GM19468 (cell line): Measurements from ENCODE around the gene HNRNPD.
"Not testable (repeated sequence)": the region's sequence is repeated elsewhere in the genome, so short reads cannot be mapped to it uniquely, and the experiment has no call there.

Experiments used
- ATAC-seq: cut with Tn5 transposase; IDR thresholded peaks from one replicate; pipeline ENCODE4 v1.9.1; 2021; ENCODE audit warnings: mild to moderate bottlenecking, moderate library complexity, moderate number of reproducible peaks; ENCODE audit not compliant: unreplicated experiment; ENCODE audit errors: extremely low read depth

HNRNPD gene

DNA sequence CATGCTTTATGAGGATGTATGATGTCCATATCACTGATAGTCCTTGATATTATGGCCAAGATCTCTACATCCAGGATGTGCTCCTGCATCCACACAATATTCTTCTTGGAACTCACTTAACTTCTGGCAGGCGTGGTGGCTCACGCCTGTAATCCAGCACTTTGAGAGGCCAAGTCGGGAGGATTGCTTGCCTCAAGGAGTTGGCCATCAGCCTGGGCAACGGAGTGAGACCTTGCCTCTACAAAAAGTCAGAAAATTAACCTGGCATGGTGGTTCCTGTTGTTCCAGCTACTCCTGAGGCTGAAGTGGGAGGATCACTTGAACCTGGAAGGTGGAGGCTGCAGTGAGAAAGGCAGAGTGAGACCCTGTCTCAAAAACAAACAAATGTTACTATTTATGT is 2.3 kb upstream of the HNRNPD start:
- no peak for ATAC-seq

- ATAC-seq = no peak
These were observed 340 bp downstream of the HNRNPD start for GRCh38 chr4:82373486-82373815.

GRCh38 chr4:82372517-82373485 is 990 bp downstream of the HNRNPD start:
- no peak for ATAC-seq

DNA sequence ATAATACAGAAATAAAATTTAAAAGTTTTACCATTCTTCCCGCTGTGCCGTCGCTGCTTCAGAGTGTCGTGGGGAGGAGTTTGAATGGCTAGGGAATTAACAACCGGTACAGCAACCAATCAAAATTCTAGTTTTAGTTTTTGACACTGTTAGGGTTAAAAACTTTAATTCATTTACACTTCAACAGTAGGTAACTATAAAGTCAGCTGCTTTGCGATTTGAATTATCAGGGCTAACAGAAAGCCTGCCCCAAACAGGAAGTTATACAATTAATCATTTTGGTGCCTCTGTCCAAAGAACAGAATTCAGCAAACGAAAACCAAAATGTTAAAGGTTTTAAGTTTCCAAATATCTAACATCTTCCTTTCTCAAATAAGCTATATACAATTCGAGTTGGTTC is 2.3 kb downstream of the HNRNPD start:
- ATAC-seq = no peak

GRCh38 chr4:82367438-82368097 is 6.2 kb downstream of the HNRNPD start:
- no peak for ATAC-seq

DNA sequence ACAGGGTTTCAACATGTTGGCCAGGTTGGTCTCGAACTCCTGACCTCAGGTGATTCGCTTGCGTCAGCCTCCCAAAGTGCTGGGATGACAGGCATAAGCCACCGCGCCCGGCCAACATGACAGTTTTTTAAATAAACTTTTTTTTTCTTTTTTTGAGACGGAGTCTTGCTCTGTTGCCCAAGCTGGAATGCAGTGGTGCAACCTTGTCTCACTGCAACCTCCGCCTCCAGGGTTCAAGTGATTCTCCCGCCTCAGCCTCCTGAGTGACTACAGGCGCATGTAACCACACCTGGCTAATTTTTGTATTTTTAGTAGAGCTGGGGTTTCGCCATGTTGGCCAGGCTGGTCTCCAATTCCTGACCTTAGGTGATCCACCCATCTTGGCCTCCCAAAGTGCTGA is 7.4 kb downstream of the HNRNPD start:
- not testable (repeated sequence) for ATAC-seq

DNA sequence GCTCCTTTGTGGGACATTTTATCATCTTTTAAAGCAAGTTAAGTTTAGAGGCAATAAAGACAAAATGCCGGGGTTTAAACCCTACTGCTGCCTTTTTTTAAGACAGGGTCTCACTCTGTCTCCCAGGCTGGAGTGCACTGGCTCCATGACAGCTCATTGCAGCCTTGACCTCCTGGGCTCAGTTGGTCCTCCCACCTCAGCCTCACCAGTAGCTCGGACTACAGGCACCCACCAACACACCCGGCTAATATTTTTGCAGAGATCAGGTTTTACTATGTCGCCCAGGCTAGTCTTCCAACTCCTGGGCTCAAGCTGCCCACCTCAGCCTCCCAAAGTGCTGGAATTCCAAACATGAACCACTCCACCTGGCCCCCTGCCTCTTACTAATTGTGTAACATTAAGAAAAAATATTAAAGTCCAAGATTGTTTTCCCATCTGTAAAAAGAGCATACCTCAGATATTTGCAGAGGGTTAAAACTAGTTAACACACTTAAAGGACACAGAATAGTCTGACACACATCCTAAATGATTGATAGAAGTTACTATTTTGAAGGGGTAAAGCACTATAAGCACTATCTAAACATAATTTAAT is 9.8 kb downstream of the HNRNPD start:
- no peak for ATAC-seq

GRCh38 chr4:82362565-82362964 is 11.2 kb downstream of the HNRNPD start:
- no peak for ATAC-seq

DNA sequence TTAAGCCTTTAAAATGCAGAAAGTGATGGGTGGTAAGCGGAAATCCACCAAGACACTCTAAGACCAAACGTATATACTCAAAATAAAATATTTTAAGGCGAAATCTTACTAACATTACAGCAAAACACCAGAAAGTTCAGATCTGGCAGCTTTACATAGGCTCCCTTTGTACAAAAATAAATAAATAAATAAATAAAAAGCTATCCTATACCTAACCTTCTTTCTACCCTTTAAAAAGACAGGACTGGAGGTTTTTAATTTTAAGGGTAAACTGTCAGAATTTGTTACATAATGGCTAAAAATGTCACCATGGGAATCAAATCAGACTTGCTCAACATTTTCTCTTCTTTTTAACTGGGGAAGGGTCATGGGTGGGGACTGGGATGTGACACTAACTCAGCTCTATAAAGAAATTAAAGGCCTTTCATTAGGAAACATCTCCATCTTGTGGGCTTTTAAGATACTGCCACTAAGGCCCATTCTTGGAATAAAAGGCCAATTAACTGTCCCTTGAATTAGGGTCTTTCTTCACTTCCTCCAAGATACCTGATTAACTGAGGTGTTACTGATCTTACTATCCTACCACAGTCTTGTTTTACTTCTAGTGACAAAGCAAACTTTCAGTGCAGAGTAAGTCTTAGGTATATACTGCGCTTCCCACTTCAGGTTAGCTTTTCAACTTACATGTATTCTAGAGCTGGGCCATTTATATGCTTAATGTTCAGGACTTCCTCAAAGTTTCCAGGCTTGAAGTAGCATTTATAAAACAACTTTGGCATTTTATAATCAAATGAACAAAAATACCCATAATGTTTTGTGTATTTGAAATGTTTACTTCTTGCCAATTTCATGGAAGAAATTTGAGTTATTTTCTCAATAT is 13.3 kb downstream of the HNRNPD start:
- no peak for ATAC-seq

DNA sequence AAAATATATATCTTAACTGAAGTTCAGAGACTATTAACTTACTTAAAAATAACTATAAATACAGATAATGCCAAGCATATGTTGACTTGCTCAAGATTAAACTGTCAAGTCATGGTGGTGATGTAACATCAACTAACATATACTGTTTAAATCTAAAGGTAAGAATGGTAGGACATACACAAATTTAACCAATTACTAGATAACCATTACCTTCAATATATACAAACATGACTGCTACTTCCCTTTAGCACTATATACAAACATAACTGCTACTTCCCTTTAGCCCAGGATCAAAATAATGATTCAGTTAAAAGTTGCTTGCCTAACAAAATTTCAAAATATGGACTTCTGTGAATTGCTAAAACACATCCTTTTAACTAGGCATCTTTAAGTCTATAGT is 14.9 kb downstream of the HNRNPD start:
- no peak for ATAC-seq

DNA sequence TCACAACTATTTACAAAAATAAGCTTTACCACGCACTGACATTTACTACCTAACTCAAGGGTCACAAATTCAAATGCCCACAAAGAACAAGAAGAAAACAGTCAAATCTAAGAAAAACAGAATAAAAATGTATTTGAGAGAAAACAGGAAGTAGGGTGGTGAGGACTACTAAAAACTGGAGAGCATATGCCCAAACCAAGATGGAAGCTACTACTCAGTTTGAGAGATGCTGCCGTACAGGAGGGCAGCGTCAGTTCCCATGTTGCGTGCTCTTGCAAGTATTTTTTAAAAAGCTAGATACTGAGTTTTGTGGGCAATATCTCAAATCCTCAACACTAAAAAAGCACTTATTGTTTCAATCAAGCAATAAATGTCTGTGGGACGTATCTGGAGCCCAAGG is 16.2 kb downstream of the HNRNPD start:
- no peak for ATAC-seq

DNA sequence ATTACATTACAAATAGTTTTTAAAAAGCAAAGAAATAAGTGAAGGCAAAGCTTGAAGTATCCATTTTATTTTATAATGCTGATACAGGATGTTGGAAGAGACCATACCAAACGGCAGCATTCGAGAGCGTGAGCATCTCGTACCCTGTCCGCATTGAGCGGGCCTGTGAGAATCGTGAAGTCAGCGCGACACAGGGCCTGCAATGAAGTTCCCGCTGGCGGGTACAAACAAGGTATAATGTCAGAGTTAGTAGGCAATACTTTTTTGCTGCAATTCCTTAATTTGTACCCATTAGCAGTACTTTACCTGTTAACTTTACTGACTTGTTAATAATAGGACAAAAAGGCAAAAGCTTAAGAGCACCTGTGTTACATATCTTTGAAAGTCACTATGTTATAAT is 19.0 kb downstream of the HNRNPD start:
- ATAC-seq = no peak

- no peak for ATAC-seq
These were observed 20.9 kb downstream of the HNRNPD start for GRCh38 chr4:82352825-82353366.

DNA sequence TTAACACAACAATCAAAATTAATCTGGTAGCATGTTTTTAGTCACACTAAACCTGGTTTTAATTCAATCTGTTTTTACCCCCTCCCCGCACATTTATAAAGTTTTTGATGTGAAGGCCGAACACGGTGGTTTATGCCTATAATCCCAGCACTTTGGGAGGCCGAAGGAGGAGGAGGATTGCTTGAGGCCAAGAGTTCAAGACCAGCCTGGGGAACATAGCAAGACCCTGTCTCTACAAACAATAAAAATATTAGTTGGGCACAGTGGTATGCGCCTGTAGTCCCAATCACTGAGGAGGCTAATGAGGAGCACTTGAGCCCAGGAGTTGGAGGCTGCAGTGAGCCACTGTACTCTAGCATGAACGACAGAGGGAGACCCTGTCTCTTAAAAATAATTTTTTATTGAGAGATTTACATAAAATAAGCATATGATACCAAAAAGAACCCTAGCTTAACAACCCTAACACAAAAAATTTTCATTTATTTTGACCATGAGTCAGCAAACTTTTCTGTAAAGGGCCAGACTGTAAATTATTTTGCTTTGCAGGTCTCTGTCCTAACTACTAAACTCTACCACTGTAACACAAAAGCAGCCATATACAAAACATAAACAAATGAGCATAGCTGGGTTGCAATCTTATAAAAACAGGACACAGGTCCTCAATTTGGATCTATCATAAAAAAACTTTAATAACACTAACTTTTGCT is 21.5 kb downstream of the HNRNPD start:
- ATAC-seq = no peak

DNA sequence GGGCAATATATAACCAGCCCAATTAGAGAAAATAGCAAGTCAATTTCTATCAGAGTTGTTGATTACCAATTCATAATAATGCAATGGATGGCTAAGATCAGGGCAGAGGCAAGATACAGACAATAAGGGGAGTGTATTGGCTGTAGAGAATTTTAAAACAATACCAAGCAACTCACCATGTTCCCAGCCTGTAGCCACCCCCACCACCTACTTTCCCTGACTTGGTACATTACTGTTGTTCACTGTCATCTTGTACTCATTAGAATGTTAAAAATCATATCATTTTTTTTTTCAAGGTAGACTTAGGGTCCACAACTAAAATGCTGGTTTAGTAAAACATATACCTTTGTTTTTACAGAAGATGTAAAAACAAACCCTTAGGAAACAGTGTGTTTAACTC is 27.7 kb downstream of the HNRNPD start:
- ATAC-seq = no peak

- ATAC-seq = no peak
These were observed 38.7 kb downstream of the HNRNPD start for GRCh38 chr4:82335043-82335442.

DNA sequence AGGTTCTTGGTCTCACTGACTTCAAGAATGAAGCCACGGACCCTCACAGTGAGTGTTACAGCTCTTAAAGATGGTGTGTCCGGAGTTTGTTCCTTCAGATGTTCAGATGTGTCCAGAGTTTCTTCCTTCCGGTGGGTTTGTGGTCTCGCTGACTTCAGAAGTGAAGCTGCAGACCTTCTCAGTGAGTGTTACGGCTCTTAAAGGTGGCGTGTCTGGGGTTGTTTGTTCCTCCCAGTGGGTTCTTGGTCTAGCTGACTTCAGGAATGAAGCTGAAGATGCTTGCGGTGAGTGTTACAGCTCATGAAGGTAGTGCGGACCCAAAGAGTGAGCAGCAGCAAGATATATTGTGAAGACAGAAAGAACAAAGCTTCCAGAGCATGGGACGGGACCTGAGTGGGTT is 40.1 kb downstream of the HNRNPD start:
- ATAC-seq = not testable (repeated sequence)

DNA sequence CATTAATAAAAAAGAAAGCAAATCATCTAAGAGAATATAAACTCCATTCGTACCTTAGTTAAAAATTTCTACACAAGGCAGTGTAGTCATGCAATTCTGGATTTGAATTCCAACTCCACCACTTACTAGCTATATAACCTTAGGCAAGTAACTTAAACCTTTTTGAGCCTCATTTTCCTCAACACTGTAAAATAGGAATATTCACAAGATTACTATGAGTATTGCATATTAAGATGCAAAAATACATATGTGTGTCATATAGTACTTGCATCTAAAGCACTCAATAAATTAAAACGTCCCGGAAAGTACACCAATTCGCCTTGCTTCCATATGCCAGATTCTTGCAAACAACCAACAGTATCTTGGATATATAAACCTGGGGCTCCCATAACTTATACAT is 42.0 kb downstream of the HNRNPD start:
- ATAC-seq = no peak

DNA sequence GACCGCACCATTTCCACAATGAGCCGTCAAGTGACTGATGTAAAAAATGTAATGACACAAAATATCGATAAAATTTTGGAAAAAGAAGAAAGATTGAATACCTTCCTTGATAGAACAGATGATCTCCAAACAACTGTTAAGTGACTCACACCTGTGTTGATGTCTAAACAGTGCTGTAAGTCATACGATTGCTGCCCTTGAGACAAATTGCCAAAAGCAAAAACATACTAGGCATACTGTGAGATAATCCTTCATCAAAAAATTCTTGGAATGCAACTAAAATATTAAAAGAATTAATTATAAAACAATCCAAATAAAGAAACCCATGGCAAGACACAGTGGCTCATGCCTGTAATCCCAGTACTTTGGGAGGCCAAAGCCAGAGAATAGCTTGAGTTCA is 53.4 kb downstream of the HNRNPD start:
- ATAC-seq = no peak
